Kidney epithelial cell (primary cell): ENCODE data around the gene SCLT1. TPM values are rescaled to one million over a fixed set of nuclear protein-coding genes. Genes with fewer than 3 reads are reported as not detected.

Experiments used
- DNase-seq: peaks from one replicate; pipeline ENCODE4 v3.0.0-alpha.2; 2010; ENCODE audit warnings: low read depth
- H3K27me3 ChIP-seq: 2 replicates; pipeline ENCODE4 v1.6.0; 2011; ENCODE audit warnings: low read length; ENCODE audit not compliant: control insufficient read depth, insufficient read depth
- H3K36me3 ChIP-seq: 2 replicates; pipeline ENCODE4 v1.5.1; 2011; ENCODE audit warnings: low read length; ENCODE audit not compliant: control insufficient read depth, insufficient read depth
- H3K4me3 ChIP-seq: 2 replicates; pipeline ENCODE4 v1.5.1; 2011; ENCODE audit warnings: low read depth, mild to moderate bottlenecking, control low read depth, low read length
- CTCF ChIP-seq: IDR thresholded peaks from 2 replicates; pipeline ENCODE4 v1.5.1; 2011; ENCODE audit warnings: mild to moderate bottlenecking, moderate library complexity, low read length, control low read depth, inconsistent platforms; ENCODE audit not compliant: insufficient read depth, poor library complexity, severe bottlenecking
- total RNA-seq: library from RNA; depleted of rRNA; stranded (reverse); fragments of >200 nt; gene quantifications from 2 replicates; pipeline ENCODE4 v1.2.3, GENCODE V29; 2015

SCLT1 gene
- total RNA-seq, 1 donor from 2014 or later, result 6.5 TPM

DNA sequence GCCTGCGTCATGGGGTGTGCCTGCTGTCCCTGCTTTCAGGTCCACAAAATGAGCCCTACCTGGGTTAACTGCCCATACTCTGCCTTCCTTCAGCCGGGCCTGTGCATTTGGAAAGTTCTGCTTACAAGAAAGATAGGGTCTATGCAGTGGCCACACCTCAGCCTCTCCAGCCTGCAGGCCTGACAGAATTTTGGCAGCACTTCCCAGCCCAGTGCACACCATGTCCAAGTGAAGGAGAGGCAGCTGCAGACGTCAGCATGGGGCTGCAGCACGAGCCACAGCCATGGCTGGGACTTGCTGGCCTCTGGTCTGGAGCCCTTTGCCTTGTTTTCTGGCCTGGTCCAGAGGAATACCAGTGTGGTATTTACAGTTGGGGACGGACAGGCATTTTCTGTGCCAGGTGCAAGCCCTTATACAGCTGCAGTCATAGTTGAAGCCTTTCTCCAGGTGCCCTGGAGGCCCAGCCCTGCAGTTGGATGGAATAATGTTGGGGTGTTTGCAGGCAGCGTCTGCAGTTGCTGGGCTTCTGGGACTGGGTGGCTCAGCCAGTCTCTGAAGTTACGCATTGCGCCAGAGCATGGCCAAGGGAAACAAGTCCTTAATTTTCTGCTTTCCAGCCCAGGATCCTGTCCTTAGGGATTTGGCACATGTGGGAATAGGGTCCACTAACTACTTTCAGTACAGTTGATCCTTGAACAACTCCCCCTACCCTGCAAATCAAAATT is 257.7 kb downstream of the SCLT1 start:
- H3K4me3 ChIP-seq, result no peak overlapping the region
- no peak for DNase-seq
- H3K36me3 ChIP-seq, result no peaks in the 10 kb centered on the region
- H3K27me3 ChIP-seq, result no peaks in the 10 kb centered on the region
- TF ChIP-seq CTCF, result no peak

Other genes starting within 250 kb of the SCLT1 start
- 8.2 and 8.5 TPM in 2 replicates for gene C4orf33, start 2.6 kb upstream of the SCLT1 start, total RNA-seq